Fibroblast of the aortic adventitia (primary cell): ENCODE data around the gene PARP3. TPM values are rescaled to one million over a fixed set of nuclear protein-coding genes. Genes with fewer than 3 reads are reported as not detected.
"Not testable (repeated sequence)": the region's sequence is repeated elsewhere in the genome, so short reads cannot be mapped to it uniquely, and the experiment has no call there.

ENCODE experiments used
- DNase-seq: peaks from one replicate; pipeline ENCODE4 v3.0.0-alpha.2; 2010; ENCODE audit warnings: low read depth
- H3K4me3 ChIP-seq: 2 replicates; pipeline ENCODE4 v1.5.1; 2011; ENCODE audit warnings: low read depth, mild to moderate bottlenecking, control low read depth, low read length, moderate library complexity
- total RNA-seq: library from RNA; depleted of rRNA; stranded (reverse); fragments of >200 nt; gene quantifications from 2 replicates; pipeline ENCODE4 v1.2.3, GENCODE V29; 2012; ENCODE audit warnings: low replicate concordance
- TF ChIP-seq, protein P1 (sequence below): IDR thresholded peaks from 2 replicates; pipeline ENCODE4 v1.5.1; 2011; ENCODE audit warnings: mild to moderate bottlenecking, low read length, control low read depth, inconsistent platforms; ENCODE audit not compliant: insufficient read depth

PARP3 gene
- total RNA-seq, 1 donor: 27.1 TPM

- H3K4me3 ChIP-seq: no peak overlapping the region
- no peak for DNase-seq
- TF ChIP-seq, protein P1, sequence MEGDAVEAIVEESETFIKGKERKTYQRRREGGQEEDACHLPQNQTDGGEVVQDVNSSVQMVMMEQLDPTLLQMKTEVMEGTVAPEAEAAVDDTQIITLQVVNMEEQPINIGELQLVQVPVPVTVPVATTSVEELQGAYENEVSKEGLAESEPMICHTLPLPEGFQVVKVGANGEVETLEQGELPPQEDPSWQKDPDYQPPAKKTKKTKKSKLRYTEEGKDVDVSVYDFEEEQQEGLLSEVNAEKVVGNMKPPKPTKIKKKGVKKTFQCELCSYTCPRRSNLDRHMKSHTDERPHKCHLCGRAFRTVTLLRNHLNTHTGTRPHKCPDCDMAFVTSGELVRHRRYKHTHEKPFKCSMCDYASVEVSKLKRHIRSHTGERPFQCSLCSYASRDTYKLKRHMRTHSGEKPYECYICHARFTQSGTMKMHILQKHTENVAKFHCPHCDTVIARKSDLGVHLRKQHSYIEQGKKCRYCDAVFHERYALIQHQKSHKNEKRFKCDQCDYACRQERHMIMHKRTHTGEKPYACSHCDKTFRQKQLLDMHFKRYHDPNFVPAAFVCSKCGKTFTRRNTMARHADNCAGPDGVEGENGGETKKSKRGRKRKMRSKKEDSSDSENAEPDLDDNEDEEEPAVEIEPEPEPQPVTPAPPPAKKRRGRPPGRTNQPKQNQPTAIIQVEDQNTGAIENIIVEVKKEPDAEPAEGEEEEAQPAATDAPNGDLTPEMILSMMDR: no peak
Measured at GRCh38 chr3:51904034-51904823, 37.9 kb upstream of the PARP3 start.

GRCh38 chr3:51908026-51908425 lies 34.1 kb upstream of the PARP3 start:
- TF ChIP-seq, protein P1: no peak
- H3K4me3 ChIP-seq: no peak overlapping the region
- DNase-seq: no peak

DNA sequence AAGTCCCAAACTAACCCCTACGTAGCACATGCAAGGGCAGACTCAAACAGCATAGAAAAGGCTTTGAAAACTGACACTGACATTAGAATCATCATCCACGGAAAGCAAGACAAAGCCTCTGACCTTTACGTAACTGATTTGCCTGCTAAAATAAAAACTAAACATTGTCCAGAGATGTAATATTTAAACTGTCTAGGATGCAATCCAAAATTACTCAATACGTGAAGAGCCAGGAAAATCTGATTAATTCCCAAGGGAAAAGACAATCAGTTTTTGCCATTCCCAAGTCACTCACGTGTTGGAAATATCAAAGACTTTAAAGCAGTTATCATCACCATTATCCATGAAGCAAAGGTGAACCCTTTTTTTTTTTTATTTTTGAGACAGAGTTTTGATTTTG lies 25.7 kb upstream of the PARP3 start:
- TF ChIP-seq, protein P1: no peak
- H3K4me3 ChIP-seq: no peak overlapping the region
- peak; percentile 43 for DNase-seq

GRCh38 chr3:51921081-51921578 lies 21.0 kb upstream of the PARP3 start:
- no peak for DNase-seq
- H3K4me3 ChIP-seq: no peak overlapping the region
- TF ChIP-seq, protein P1: no peak

DNA sequence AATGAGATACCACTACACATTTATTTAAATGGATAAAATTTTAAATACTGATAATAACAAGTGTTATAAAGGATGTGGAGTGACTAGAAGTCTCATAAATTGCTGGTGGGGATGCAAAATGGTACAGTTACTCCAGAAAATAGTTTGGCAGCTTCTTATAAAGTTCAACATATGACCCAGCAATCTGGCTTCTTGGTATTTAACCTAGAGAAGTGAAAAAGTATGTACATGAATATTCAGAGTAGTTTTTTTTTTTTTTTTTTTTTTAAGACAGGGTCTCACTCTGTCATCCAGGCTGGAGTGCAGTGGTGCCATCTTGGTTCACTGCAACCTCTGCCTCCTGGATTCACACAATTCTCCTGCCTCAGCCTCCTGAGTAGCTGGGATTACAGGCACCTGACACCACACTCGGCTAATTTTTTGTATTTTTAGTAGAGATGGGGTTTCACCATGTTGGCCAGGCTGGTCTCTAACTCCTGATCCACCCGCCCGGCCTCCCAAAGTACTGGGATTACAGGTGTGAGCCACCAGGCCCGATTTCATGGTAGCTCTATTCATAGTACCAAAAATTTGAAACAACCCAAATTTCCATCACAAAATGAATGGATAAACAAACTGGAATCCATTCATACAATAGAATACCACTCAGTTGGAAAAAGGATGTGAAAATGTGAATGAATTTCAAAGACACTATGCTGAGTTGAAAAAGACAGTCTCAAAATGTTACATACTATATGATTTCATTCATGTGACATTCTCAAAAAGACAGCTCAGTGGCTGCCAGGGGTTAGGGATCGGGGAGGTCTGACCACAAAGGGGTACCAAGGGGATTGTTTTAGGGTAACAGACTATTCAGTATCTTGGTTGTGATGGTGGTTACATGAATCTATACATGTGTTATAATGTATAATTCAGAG lies 14.8 kb upstream of the PARP3 start:
- no peak overlapping the region for H3K4me3 ChIP-seq
- TF ChIP-seq, protein P1: no peak
- DNase-seq: no peak

DNA sequence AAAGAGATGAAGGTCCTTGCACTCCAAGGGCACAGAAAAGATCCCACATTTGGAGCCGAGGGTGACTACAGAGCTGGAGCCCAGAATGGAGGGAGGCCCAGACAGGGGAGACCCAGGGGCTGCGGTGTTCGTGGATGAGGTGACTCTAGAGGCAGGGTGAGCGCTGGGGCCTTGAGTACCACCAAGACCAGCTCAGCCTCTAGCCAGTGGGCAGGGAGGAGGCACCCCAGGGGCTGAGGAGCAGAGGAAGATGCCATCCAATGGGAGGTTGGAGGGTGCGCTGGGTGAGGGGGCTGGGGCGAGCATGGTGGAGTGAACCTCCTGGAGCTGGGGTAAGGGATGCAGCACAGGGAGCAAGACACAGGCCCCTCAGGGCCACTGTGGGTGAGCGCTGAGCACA lies 13.7 kb upstream of the PARP3 start:
- no peak for DNase-seq
- H3K4me3 ChIP-seq: no peak overlapping the region
- TF ChIP-seq, protein P1: no peak

- H3K4me3 ChIP-seq, DNase-seq: not testable (repeated sequence)
Measured at GRCh38 chr3:51928981-51929380, 13.2 kb upstream of the PARP3 start.
